Upper lobe of left lung (tissue), 4 donors: ENCODE data around the gene TAF1B.

ENCODE experiments used
- POLR2A ChIP-seq, 4 donors: fragments of 450-650 bp; IDR thresholded peaks; one replicate each; pipeline ENCODE4 v1.5.1; 2016 to 2017; ENCODE audit warnings: antibody characterized with exemption in 4 of 4, mild to moderate bottlenecking in 2 of 4
- POLR2AphosphoS5 ChIP-seq, 2 donors: sonication (generic); formaldehyde crosslinking; IDR thresholded peaks; one replicate each; pipeline ENCODE4 v1.5.1; 2017; ENCODE audit warnings: antibody characterized with exemption in 2 of 2
- TF ChIP-seq, protein P1 (sequence below), 6 experiments: fragments of 450-650 bp in 4 of 6; fragments of 200-600 bp in 2 of 6; sonication (generic) in 2 of 6; IDR thresholded peaks; one replicate each; pipeline ENCODE4 v1.5.1; 2016 to 2019; ENCODE audit warnings: antibody characterized with exemption in 6 of 6

DNA sequence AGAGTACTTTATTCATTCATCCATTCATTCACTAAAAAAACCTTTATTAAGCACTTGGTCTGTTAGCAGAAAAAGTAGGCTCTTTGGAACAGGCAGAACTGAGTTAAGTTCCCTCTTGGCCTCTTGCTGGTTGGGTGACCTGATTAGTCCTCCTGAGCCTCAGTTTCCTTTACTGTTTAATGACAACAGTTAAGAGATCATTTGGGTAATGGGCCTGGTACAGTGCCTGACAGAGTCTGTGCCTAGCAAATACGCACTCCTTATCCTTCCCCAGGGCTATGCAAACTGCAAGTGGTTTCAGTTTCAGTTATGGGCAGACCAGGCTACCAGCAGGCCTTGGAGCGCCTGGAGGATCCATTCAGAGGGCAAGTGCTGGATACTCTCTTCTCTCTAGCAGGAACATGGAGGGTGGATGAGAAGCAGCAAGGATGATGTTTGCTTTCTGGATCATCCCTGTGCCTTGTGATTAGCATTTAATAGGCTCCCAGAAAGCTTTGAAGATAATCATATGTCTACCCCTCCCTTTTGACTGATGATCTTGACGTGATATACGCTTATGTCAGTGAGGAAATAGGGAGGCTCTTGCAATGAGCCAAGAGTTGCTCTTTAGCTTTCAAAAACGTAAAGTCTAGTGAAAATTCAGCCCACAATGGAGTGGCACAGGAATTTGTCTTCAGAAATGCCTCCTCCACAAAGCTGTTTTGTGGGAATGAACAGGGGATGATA, 12.4 kb upstream of the TAF1B start:
- TF ChIP-seq POLR2AphosphoS5 (IDR thresholded peaks at IDR 0.05) = no peak
- TF ChIP-seq, protein P1, sequence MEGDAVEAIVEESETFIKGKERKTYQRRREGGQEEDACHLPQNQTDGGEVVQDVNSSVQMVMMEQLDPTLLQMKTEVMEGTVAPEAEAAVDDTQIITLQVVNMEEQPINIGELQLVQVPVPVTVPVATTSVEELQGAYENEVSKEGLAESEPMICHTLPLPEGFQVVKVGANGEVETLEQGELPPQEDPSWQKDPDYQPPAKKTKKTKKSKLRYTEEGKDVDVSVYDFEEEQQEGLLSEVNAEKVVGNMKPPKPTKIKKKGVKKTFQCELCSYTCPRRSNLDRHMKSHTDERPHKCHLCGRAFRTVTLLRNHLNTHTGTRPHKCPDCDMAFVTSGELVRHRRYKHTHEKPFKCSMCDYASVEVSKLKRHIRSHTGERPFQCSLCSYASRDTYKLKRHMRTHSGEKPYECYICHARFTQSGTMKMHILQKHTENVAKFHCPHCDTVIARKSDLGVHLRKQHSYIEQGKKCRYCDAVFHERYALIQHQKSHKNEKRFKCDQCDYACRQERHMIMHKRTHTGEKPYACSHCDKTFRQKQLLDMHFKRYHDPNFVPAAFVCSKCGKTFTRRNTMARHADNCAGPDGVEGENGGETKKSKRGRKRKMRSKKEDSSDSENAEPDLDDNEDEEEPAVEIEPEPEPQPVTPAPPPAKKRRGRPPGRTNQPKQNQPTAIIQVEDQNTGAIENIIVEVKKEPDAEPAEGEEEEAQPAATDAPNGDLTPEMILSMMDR (IDR thresholded peaks at IDR 0.05) = no peak
- no peak for TF ChIP-seq POLR2A (IDR thresholded peaks at IDR 0.05)
